EL (cell line): ENCODE measurements around the gene SLC3A2.
"Not testable (repeated sequence)": the region's sequence is repeated elsewhere in the genome, so short reads cannot be mapped to it uniquely, and the experiment has no call there.

ENCODE experiments used
- DNase-seq: peaks from one replicate; pipeline ENCODE4 v3.0.0-alpha.2; 2016

Gene SLC3A2

GRCh38 chr11:62852523-62853188 is 28.0 kb upstream of the SLC3A2 start:
- DNase-seq: no peak

- DNase-seq: no peak
These were observed 27.3 kb upstream of the SLC3A2 start for GRCh38 chr11:62853279-62853965.

GRCh38 chr11:62854013-62854824 is 26.5 kb upstream of the SLC3A2 start:
- no peak for DNase-seq

- DNase-seq: no peak
These were observed 25.7 kb upstream of the SLC3A2 start for GRCh38 chr11:62854825-62855570.

GRCh38 chr11:62855571-62856332 is 24.9 kb upstream of the SLC3A2 start:
- DNase-seq: peak; percentile 99

- no peak for DNase-seq
These were observed 24.3 kb upstream of the SLC3A2 start for GRCh38 chr11:62856333-62856895.

- peak; percentile 42 for DNase-seq
These were observed 23.1 kb upstream of the SLC3A2 start for GRCh38 chr11:62857541-62857982.

- no peak for DNase-seq
These were observed 22.5 kb upstream of the SLC3A2 start for GRCh38 chr11:62858201-62858600.

GRCh38 chr11:62859281-62859703 is 21.4 kb upstream of the SLC3A2 start:
- DNase-seq: not testable (repeated sequence)

GRCh38 chr11:62860835-62861563 is 19.7 kb upstream of the SLC3A2 start:
- no peak for DNase-seq

- not testable (repeated sequence) for DNase-seq
These were observed 19.0 kb upstream of the SLC3A2 start for GRCh38 chr11:62861564-62862192.

- no peak for DNase-seq
These were observed 16.9 kb upstream of the SLC3A2 start for GRCh38 chr11:62863687-62864335.

GRCh38 chr11:62865635-62866034 is 15.1 kb upstream of the SLC3A2 start:
- no peak for DNase-seq

GRCh38 chr11:62874851-62875250 is 5.8 kb upstream of the SLC3A2 start:
- DNase-seq: no peak

GRCh38 chr11:62875698-62876478 is 4.8 kb upstream of the SLC3A2 start:
- DNase-seq: no peak

- no peak for DNase-seq
These were observed 4.0 kb upstream of the SLC3A2 start for GRCh38 chr11:62876712-62877111.

- no peak for DNase-seq
These were observed 1.3 kb upstream of the SLC3A2 start for GRCh38 chr11:62879235-62879978.

GRCh38 chr11:62880231-62880802 is 379 bp upstream of the SLC3A2 start:
- DNase-seq: peak; percentile 83
